Liver (tissue), 3 donors: ENCODE data around the gene DNTT.

ENCODE experiments used
- GABPA ChIP-seq, 2 donors: IDR thresholded peaks in 1 of 2; conservative IDR thresholded peaks in 1 of 2; 2 replicates each; pipeline ENCODE4 v1.6.1; 2016; ENCODE audit warnings: antibody characterized with exemption in 2 of 2, mild to moderate bottlenecking in 1 of 2, moderate library complexity in 1 of 2
- HNF4A ChIP-seq, 2 donors: conservative IDR thresholded peaks; 2 replicates each; pipeline ENCODE4 v1.6.1; 2016; ENCODE audit warnings: antibody characterized with exemption in 2 of 2, mild to moderate bottlenecking in 2 of 2
- JUND ChIP-seq, 2 donors: IDR thresholded peaks; 2 replicates each; pipeline ENCODE4 v1.6.1; 2016; ENCODE audit warnings: antibody characterized with exemption in 2 of 2
- RAD21 ChIP-seq, 2 donors: IDR thresholded peaks; 2 replicates each; pipeline ENCODE4 v1.6.1; 2016; ENCODE audit warnings: antibody characterized with exemption in 2 of 2, mild to moderate bottlenecking in 2 of 2
- TAF1 ChIP-seq: conservative IDR thresholded peaks from 2 replicates; pipeline ENCODE4 v1.6.1; 2016; ENCODE audit warnings: antibody characterized with exemption, mild to moderate bottlenecking
- YY1 ChIP-seq: IDR thresholded peaks from 2 replicates; pipeline ENCODE4 v1.6.1; 2016; ENCODE audit warnings: antibody characterized with exemption, mild to moderate bottlenecking
- TF ChIP-seq, protein P1 (sequence below): fragments of 150-350 bp; IDR thresholded peaks from 2 replicates; pipeline ENCODE4 v1.5.1; 2017; ENCODE audit warnings: improper control_type of control experiment, low read depth, low read length; ENCODE audit not compliant: missing input control
- TF ChIP-seq, protein P2 (sequence below): IDR thresholded peaks from 2 replicates; pipeline ENCODE4 v1.6.1; 2016; ENCODE audit warnings: antibody characterized with exemption, mild to moderate bottlenecking
- TF ChIP-seq, protein P3 (sequence below): IDR thresholded peaks from 2 replicates; pipeline ENCODE4 v1.6.1; 2016; ENCODE audit warnings: antibody characterized with exemption
- donor health status: healthy.
- donor health status: healthy.

DNA sequence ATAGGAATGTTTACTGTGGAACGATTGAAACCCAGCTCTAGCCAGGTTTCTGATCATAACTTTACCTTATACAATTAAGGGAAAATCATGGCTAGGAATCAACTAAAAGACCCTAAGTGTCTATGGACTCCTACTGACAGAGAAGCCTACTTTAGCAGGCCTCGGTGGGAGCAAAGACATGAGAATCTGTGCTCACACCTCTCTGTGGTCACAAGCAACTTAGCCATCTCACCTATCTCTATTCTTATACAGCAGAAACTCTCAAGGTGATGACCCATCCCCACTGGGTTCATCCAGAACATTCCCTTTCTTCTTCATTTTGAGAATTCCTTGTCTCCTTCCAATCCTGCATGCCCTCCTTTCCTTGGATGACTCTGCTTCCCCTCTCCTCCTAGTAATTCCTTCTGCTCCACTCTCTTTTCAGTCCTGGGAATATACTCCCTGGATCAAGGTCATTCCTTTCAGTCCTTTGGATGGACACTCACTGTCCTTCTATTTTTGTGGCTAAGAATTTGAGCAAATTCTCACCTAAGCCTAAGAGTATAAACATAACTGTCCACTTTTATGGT is 35.8 kb upstream of the DNTT start:
- TF ChIP-seq, protein P1, sequence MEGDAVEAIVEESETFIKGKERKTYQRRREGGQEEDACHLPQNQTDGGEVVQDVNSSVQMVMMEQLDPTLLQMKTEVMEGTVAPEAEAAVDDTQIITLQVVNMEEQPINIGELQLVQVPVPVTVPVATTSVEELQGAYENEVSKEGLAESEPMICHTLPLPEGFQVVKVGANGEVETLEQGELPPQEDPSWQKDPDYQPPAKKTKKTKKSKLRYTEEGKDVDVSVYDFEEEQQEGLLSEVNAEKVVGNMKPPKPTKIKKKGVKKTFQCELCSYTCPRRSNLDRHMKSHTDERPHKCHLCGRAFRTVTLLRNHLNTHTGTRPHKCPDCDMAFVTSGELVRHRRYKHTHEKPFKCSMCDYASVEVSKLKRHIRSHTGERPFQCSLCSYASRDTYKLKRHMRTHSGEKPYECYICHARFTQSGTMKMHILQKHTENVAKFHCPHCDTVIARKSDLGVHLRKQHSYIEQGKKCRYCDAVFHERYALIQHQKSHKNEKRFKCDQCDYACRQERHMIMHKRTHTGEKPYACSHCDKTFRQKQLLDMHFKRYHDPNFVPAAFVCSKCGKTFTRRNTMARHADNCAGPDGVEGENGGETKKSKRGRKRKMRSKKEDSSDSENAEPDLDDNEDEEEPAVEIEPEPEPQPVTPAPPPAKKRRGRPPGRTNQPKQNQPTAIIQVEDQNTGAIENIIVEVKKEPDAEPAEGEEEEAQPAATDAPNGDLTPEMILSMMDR, result no peak
- TF ChIP-seq RAD21 (IDR thresholded peaks at IDR 0.05), result no peak
- TF ChIP-seq, protein P2, sequence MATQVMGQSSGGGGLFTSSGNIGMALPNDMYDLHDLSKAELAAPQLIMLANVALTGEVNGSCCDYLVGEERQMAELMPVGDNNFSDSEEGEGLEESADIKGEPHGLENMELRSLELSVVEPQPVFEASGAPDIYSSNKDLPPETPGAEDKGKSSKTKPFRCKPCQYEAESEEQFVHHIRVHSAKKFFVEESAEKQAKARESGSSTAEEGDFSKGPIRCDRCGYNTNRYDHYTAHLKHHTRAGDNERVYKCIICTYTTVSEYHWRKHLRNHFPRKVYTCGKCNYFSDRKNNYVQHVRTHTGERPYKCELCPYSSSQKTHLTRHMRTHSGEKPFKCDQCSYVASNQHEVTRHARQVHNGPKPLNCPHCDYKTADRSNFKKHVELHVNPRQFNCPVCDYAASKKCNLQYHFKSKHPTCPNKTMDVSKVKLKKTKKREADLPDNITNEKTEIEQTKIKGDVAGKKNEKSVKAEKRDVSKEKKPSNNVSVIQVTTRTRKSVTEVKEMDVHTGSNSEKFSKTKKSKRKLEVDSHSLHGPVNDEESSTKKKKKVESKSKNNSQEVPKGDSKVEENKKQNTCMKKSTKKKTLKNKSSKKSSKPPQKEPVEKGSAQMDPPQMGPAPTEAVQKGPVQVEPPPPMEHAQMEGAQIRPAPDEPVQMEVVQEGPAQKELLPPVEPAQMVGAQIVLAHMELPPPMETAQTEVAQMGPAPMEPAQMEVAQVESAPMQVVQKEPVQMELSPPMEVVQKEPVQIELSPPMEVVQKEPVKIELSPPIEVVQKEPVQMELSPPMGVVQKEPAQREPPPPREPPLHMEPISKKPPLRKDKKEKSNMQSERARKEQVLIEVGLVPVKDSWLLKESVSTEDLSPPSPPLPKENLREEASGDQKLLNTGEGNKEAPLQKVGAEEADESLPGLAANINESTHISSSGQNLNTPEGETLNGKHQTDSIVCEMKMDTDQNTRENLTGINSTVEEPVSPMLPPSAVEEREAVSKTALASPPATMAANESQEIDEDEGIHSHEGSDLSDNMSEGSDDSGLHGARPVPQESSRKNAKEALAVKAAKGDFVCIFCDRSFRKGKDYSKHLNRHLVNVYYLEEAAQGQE, result no peak
- TF ChIP-seq TAF1, result no peak
- TF ChIP-seq JUND (IDR thresholded peaks at IDR 0.05), result no peak
- TF ChIP-seq, protein P3, sequence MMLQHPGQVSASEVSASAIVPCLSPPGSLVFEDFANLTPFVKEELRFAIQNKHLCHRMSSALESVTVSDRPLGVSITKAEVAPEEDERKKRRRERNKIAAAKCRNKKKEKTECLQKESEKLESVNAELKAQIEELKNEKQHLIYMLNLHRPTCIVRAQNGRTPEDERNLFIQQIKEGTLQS, result no peak
- TF ChIP-seq HNF4A (conservative IDR thresholded peaks at IDR 0.05), result no peak
- no peak for TF ChIP-seq GABPA (IDR thresholded peaks at IDR 0.05 in 1 of 2, conservative IDR thresholded peaks at IDR 0.05 in 1 of 2)
- TF ChIP-seq YY1, result no peak
